ENCODE data around the gene ERCC2. TPM values are rescaled to one million over a fixed set of nuclear protein-coding genes. Genes with fewer than 3 reads are reported as not detected.

ERCC2 gene
- total and polyA plus RNA-seq, 9 donors: 6.3 to 18.6 (median 16.8) TPM

GRCh38 chr19:45327404-45328143 is 42.8 kb downstream of the ERCC2 start:
- Histone ChIP-seq H3K4me3 (no peak overlapping the region), H3K36me3 (no peaks in the 10 kb centered on the region), H3K4me1 (ENCODE audit: insufficient read depth) (peaks cover 1% of the 10 kb centered on the region), H3K27ac (no peak overlapping the region), H3K27me3 (no peaks in the 10 kb centered on the region), H3K9me3 (no peaks in the 10 kb centered on the region)
- TF ChIP-seq POLR2A (IDR thresholded peaks at IDR 0.05) (no peak), CTCF (IDR thresholded peaks at IDR 0.05) (no peak), EP300 (IDR thresholded peaks at IDR 0.05) (no peak)
- 60 to 71% (median 64%) methylated on average over 13 of the region's 13 CpGs for WGBS, 3 donors
- no peak for DNase-seq
- intact Hi-C loops (cut with DNase I): no loop called here

DNA sequence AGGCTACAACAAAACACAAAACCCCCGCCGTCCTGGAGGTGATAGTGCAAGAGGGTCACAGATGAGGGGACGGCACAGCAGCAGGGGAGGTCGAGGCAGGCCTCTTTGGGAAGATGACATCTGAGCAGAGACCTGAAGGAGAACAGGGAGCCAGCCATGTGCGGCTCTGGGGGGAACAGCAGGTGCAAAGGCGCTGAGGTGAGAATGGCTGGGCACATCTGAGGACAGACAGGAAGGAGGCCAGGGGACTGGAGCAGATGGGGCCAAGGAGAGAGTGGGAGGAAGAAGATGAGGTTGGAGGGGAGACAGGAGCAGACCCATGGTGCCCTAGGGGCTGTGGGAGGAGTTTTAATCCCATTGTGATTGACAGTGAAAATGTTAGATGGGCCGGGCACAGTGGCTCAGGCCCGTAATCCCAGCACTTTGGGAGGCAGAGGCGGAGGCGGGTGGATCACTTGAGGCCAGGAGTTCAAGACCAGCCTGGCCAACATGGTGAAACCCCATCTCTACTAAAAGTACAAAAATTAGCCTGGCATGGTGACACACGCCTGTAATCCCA is 45.9 kb downstream of the ERCC2 start:
- DNase-seq: no peak
- H3K27ac ChIP-seq: no peak overlapping the region
- TF ChIP-seq POLR2A (IDR thresholded peaks at IDR 0.05) (no peak), EP300 (IDR thresholded peaks at IDR 0.05) (no peak), CTCF (IDR thresholded peaks at IDR 0.05) (no peak)
- no peaks in the 10 kb centered on the region for H3K36me3 ChIP-seq
- peaks cover 1% of the 10 kb centered on the region for H3K4me1 ChIP-seq (ENCODE audit: insufficient read depth)
- H3K9me3 ChIP-seq: no peaks in the 10 kb centered on the region
- intact Hi-C loops (cut with DNase I): loop anchor here in 1 of 4 donors (5.0 kb wide), 1 partner anchor 52 kb away; no protein-coding TSS in a partner anchor
- no peak overlapping the region for H3K4me3 ChIP-seq
- 57 to 66% (median 61%) methylated on average over 11 of the region's 11 CpGs for WGBS, 3 donors
- H3K27me3 ChIP-seq: no peaks in the 10 kb centered on the region

- Histone ChIP-seq H3K9me3 (no peaks in the 10 kb centered on the region), H3K4me1 (ENCODE audit: insufficient read depth) (peaks cover 1% of the 10 kb centered on the region), H3K36me3 (no peaks in the 10 kb centered on the region), H3K4me3 (no peak overlapping the region), H3K27me3 (no peaks in the 10 kb centered on the region), H3K27ac (no peak overlapping the region)
- no peak for DNase-seq
- 3% methylated on average over 23 to 30 of the region's 30 CpGs for WGBS, 3 donors
- intact Hi-C loops (cut with DNase I): loop anchor here in 1 of 4 donors (5.0 kb wide), 1 partner anchor 51 kb away; no protein-coding TSS in a partner anchor
- TF ChIP-seq EP300 (IDR thresholded peaks at IDR 0.05): no peak
- TF ChIP-seq CTCF (IDR thresholded peaks at IDR 0.05): no peak
- no peak for TF ChIP-seq POLR2A (IDR thresholded peaks at IDR 0.05)
Observed at GRCh38 chr19:45323671-45324081, 46.7 kb downstream of the ERCC2 start.

GRCh38 chr19:45322744-45323281 is 47.6 kb downstream of the ERCC2 start, which contains the start of gene CKM:
Gene CKM (minus strand): TSS chr19:45322875. CDS start chr19:45319713, 3,162 bp downstream.
- no peaks in the 10 kb centered on the region for H3K9me3 ChIP-seq
- intact Hi-C loops (cut with DNase I): loop anchor here in 1 of 4 donors (5.0 kb wide), 1 partner anchor 51 kb away; no protein-coding TSS in a partner anchor
- no peak for DNase-seq
- H3K27me3 ChIP-seq: no peaks in the 10 kb centered on the region
- 45 to 60% (median 47%) methylated on average over 11 to 15 of the region's 15 CpGs for WGBS, 3 donors
- TF ChIP-seq EP300 (IDR thresholded peaks at IDR 0.05) (no peak), CTCF (IDR thresholded peaks at IDR 0.05) (no peak), POLR2A (IDR thresholded peaks at IDR 0.05) (no peak)
- H3K4me1 ChIP-seq (ENCODE audit: insufficient read depth): peaks cover 1% of the 10 kb centered on the region
- no peak within 1 kb of the TSS for H3K4me3 ChIP-seq
- no peaks in the 10 kb centered on the region for H3K36me3 ChIP-seq
- no peak within 1 kb of the TSS for H3K27ac ChIP-seq

Measured in ovary (tissue), 9 donors.